ENCODE results near the gene PLEKHB1.

DNA sequence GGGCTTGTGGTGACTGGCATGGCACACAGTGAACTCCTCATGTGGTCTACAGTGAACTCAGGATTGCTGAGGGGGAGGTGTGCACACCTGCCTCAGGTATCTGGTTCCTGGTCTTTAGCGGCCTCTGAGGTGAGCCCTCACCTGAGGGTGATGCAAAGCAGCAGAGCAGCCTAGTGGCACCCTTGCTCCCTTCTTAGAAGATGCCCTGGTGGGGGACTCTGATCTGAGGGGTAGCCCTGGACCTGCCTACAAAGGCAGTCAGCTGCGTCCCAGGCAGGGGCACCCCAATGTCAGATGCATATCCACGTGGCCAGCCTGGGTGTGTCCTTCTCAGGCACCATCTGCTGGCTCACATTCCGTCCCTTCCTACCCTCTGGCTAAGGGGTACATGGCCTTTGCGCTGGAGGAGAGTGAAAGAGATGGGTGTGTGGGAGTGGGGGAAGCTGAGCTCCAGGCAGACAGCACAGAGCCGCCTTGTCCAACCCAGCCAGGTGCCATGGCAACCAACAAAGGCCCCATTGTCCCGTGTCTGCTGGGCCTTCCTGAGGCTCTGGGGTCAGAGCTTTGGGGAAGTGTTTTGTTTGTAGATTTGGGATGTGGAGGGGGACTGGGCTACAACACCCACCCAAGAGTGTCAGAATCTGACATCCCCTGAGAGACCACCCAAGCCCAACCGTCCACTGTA, 5.8 kb downstream of the PLEKHB1 start:
- TF ChIP-seq, protein P1, sequence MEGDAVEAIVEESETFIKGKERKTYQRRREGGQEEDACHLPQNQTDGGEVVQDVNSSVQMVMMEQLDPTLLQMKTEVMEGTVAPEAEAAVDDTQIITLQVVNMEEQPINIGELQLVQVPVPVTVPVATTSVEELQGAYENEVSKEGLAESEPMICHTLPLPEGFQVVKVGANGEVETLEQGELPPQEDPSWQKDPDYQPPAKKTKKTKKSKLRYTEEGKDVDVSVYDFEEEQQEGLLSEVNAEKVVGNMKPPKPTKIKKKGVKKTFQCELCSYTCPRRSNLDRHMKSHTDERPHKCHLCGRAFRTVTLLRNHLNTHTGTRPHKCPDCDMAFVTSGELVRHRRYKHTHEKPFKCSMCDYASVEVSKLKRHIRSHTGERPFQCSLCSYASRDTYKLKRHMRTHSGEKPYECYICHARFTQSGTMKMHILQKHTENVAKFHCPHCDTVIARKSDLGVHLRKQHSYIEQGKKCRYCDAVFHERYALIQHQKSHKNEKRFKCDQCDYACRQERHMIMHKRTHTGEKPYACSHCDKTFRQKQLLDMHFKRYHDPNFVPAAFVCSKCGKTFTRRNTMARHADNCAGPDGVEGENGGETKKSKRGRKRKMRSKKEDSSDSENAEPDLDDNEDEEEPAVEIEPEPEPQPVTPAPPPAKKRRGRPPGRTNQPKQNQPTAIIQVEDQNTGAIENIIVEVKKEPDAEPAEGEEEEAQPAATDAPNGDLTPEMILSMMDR (IDR thresholded peaks at IDR 0.05): no peak
- no peak for TF ChIP-seq POLR2AphosphoS5 (IDR thresholded peaks at IDR 0.05)
- no peak for TF ChIP-seq POLR2A (IDR thresholded peaks at IDR 0.05; ENCODE audit: low read depth)

All from esophagus muscularis mucosa (tissue), 3 donors.